PC-9 (cell line): ENCODE measurements around the gene RBM24. TPM values are rescaled to one million over a fixed set of nuclear protein-coding genes. Genes with fewer than 3 reads are reported as not detected.

ENCODE experiments used
- Bru-seq: library from RNA; stranded (reverse); fragments of 400-500 nt; gene quantifications from one replicate; lab custom pipeline; 2021; lab: Mats Ljungman, UMichigan
- BruChase-seq, 2 experiments: library from RNA; stranded (reverse); fragments of 400-500 nt; gene quantifications; one replicate each; lab custom pipeline; 2021; lab: Mats Ljungman, UMichigan
- BruUV-seq: library from RNA; stranded (reverse); fragments of 400-500 nt; replicated peaks from 2 replicates; lab custom pipeline; 2021; lab: Mats Ljungman, UMichigan
- CTCF ChIA-PET: fragments of 300-600 bp; sonication (Branson Sonifier 250); formaldehyde crosslinking; loops from one replicate; lab custom pipeline; 2022; ENCODE audit warnings: antibody characterized with exemption; lab: Charles Lee
- POLR2A ChIA-PET: fragments of 300-600 bp; sonication (Branson Sonifier 250); formaldehyde crosslinking; loops from one replicate; lab custom pipeline; 2022; ENCODE audit warnings: antibody characterized with exemption; ENCODE audit not compliant: unreplicated experiment; lab: Charles Lee
- DNase-seq, 2 experiments: peaks; one replicate each; pipeline versions ENCODE4 v3.0.0 to v3.0.0-alpha.2; 2015 to 2022; ENCODE audit warnings: mixed read lengths in 1 of 2
- H2AFZ ChIP-seq: fragments of 200-600 bp; sonication (generic); 2 replicates; pipeline ENCODE4 v1.8.1; 2017; ENCODE audit warnings: antibody characterized with exemption
- H3F3A ChIP-seq: fragments of 200-600 bp; sonication (generic); 2 replicates; pipeline ENCODE4 v1.8.1; 2017; ENCODE audit warnings: antibody characterized with exemption, mild to moderate bottlenecking, low read depth; ENCODE audit not compliant: insufficient read depth
- H3K27ac ChIP-seq: fragments of 200-600 bp; sonication (generic); 2 replicates; pipeline ENCODE4 v1.6.1; 2016; ENCODE audit warnings: mixed run types
- H3K27me3 ChIP-seq: fragments of 200-600 bp; sonication (generic); 2 replicates; pipeline ENCODE4 v1.6.1; 2016; ENCODE audit warnings: low read depth, mixed run types; ENCODE audit not compliant: insufficient read depth
- H3K36me3 ChIP-seq: fragments of 200-600 bp; sonication (generic); 2 replicates; pipeline ENCODE4 v1.6.1; 2016; ENCODE audit warnings: low read depth, mixed run types
- H3K4me1 ChIP-seq: fragments of 200-600 bp; sonication (generic); replicated peaks from 2 replicates; pipeline ENCODE4 v1.6.1; 2016; ENCODE audit warnings: mixed run types; ENCODE audit not compliant: insufficient read depth
- H3K4me2 ChIP-seq: fragments of 200-600 bp; sonication (generic); 2 replicates; pipeline ENCODE4 v1.6.1; 2017; ENCODE audit warnings: mixed run types
- H3K4me3 ChIP-seq: fragments of 200-600 bp; sonication (generic); 2 replicates; pipeline ENCODE4 v1.6.1; 2016; ENCODE audit warnings: mixed run types
- H3K79me2 ChIP-seq: fragments of 200-600 bp; sonication (generic); 2 replicates; pipeline ENCODE4 v1.6.1; 2017; ENCODE audit warnings: low read depth, mixed run types
- H3K9me2 ChIP-seq: fragments of 200-600 bp; sonication (generic); 2 replicates; pipeline ENCODE4 v1.8.1; 2017; ENCODE audit warnings: mild to moderate bottlenecking; ENCODE audit not compliant: insufficient read depth
- H3K9me3 ChIP-seq: fragments of 200-600 bp; sonication (generic); 2 replicates; pipeline ENCODE4 v1.8.1; 2016; ENCODE audit warnings: low read depth; ENCODE audit not compliant: insufficient read depth
- H4K20me1 ChIP-seq: fragments of 200-600 bp; sonication (generic); 2 replicates; pipeline ENCODE4 v1.8.1; 2017; ENCODE audit not compliant: insufficient read depth
- CTCF ChIP-seq: fragments of 200-600 bp; sonication (generic); conservative IDR thresholded peaks from 2 replicates; pipeline ENCODE4 v1.6.1; 2017; ENCODE audit warnings: mixed run types, antibody characterized with exemption, mild to moderate bottlenecking, moderate library complexity
- EZH2 ChIP-seq: fragments of 200-600 bp; sonication (generic); IDR thresholded peaks from 2 replicates; pipeline ENCODE4 v1.8.0; 2017; ENCODE audit warnings: antibody characterized with exemption, low read depth
- intact Hi-C: fragments of 100-400 bp; cut with micrococcal nuclease; formaldehyde crosslinking; loops from one replicate; pipeline ENCODE4 v1.10.0; 2022; ENCODE audit not compliant: unreplicated experiment
- long read RNA-seq: library from polyadenylated mRNA; stranded (forward); transcript quantifications from one replicate; pipeline ENCODE4 v2.0.0, GENCODE V29; 2022
- total RNA-seq: library from RNA; stranded (reverse); gene quantifications from 2 replicates; pipeline ENCODE4 v1.2.3, GENCODE V29; 2021

RBM24 gene
- 0.72 and 0.85 TPM in 2 replicates for total RNA-seq
- Bru-seq, nascent RNA: percentile 43 among the genes with signal in this experiment
- percentile 35 among the genes with signal in this experiment for BruChase-seq, experiment 1, labeled RNA remaining after a 2-hour chase
- BruChase-seq, experiment 2, labeled RNA remaining after a 6-hour chase: percentile 52 among the genes with signal in this experiment
- long read RNA-seq, partial matches to known transcripts: 0 of 3 reads
- long read RNA-seq, other reads (novel, unspliced or antisense): 0 of 3 reads

- Histone ChIP-seq H3K4me2 (peak within 1 kb of the TSS; percentile 50), H3K27me3 (no peaks in the 10 kb centered on the region), H3K36me3 (no peaks in the 10 kb centered on the region), H3F3A (peaks cover 5% of the 10 kb centered on the region; the same call in 1 of the 2 replicates), H3K4me3 (peak within 1 kb of the TSS; percentile 28; the same call in 1 of the 2 replicates), H2AFZ (no peak within 1 kb of the TSS), H3K79me2 (no peaks in the 10 kb centered on the region), H3K27ac (no peak within 1 kb of the TSS), H3K4me1 (peaks cover 21% of the 10 kb centered on the region), H3K9me3 (no peaks in the 10 kb centered on the region), H3K9me2 (no peaks in the 10 kb centered on the region), H4K20me1 (no peaks in the 10 kb centered on the region)
- TF ChIP-seq EZH2: no peak
- no peak for TF ChIP-seq CTCF
- no TSS peak for BruUV-seq
- ChIA-PET CTCF (no interaction called here), POLR2A (no interaction called here)
- intact Hi-C loops: no loop called here
- DNase-seq: peak in 1 of 2 experiments; percentile 43
Observed at GRCh38 chr6:17281100-17281496, at the start of gene RBM24. RBM24 (plus strand) TSS chr6:17281361; CDS start chr6:17281582, 221 bp downstream.

- Histone ChIP-seq H3K9me3 (no peaks in the 10 kb centered on the region), H3K79me2 (no peaks in the 10 kb centered on the region), H3K36me3 (no peaks in the 10 kb centered on the region), H3F3A (no peaks in the 10 kb centered on the region), H3K4me1 (no peaks in the 10 kb centered on the region), H3K27ac (no peak overlapping the region), H3K4me2 (no peak overlapping the region), H3K9me2 (no peaks in the 10 kb centered on the region), H3K4me3 (no peak overlapping the region), H3K27me3 (no peaks in the 10 kb centered on the region), H2AFZ (no peak overlapping the region), H4K20me1 (no peaks in the 10 kb centered on the region)
- peak in 1 of 2 experiments; percentile 4 for DNase-seq
- intact Hi-C loops: no loop called here
- no TSS peak for BruUV-seq
- CTCF ChIA-PET: no interaction called here
- POLR2A ChIA-PET: no interaction called here
- TF ChIP-seq EZH2 (no peak), CTCF (no peak)
Observed at GRCh38 chr6:17233531-17233930, 47.6 kb upstream of the RBM24 start.

GRCh38 chr6:17237246-17237645 lies 43.9 kb upstream of the RBM24 start:
- DNase-seq: no peak
- Histone ChIP-seq H4K20me1 (no peaks in the 10 kb centered on the region), H2AFZ (no peak overlapping the region), H3K9me3 (no peaks in the 10 kb centered on the region), H3K4me3 (no peak overlapping the region), H3K9me2 (no peaks in the 10 kb centered on the region), H3K27ac (no peak overlapping the region), H3K27me3 (no peaks in the 10 kb centered on the region), H3K36me3 (no peaks in the 10 kb centered on the region), H3K79me2 (no peaks in the 10 kb centered on the region), H3K4me1 (no peaks in the 10 kb centered on the region), H3K4me2 (no peak overlapping the region), H3F3A (no peaks in the 10 kb centered on the region)
- BruUV-seq: no TSS peak
- POLR2A ChIA-PET: no interaction called here
- CTCF ChIA-PET: no interaction called here
- intact Hi-C loops: no loop called here
- TF ChIP-seq EZH2 (no peak), CTCF (no peak)
